K562 (cell line): ENCODE measurements around the gene RNH1. TPM values are rescaled to one million over a fixed set of nuclear protein-coding genes. Genes with fewer than 3 reads are reported as not detected.

Source experiments
- ADNP ChIP-seq: fragments of 200-800 bp; sonication (Bioruptor generic); IDR thresholded peaks from 2 replicates; pipeline ENCODE4 v1.6.1; 2016; ENCODE audit warnings: missing genetic modification characterization, missing compliant biosample characterization
- CREB5 ChIP-seq: fragments of 250-450 bp; sonication (Bioruptor Pico); IDR thresholded peaks from 2 replicates; pipeline ENCODE4 v1.5.0; 2020; ENCODE audit warnings: mild to moderate bottlenecking
- FOXJ2 ChIP-seq: fragments of 200-800 bp; sonication (Bioruptor generic); IDR thresholded peaks from 2 replicates; pipeline ENCODE4 v1.6.1; 2016; ENCODE audit warnings: missing genetic modification characterization, missing compliant biosample characterization
- FOXO4 ChIP-seq: fragments of 450-650 bp; formaldehyde crosslinking; IDR thresholded peaks from 2 replicates; pipeline ENCODE4 v1.4.0; 2020; ENCODE audit warnings: mild to moderate bottlenecking, moderate library complexity
- HBP1 ChIP-seq: fragments of 450-650 bp; formaldehyde crosslinking; IDR thresholded peaks from 2 replicates; pipeline ENCODE4 v1.4.0; 2022; ENCODE audit warnings: missing genetic modification characterization
- HDAC2 ChIP-seq: fragments of 450-650 bp; IDR thresholded peaks from 2 replicates; pipeline ENCODE4 v1.6.1; 2016; ENCODE audit warnings: mild to moderate bottlenecking
- MBD1 ChIP-seq: fragments of 250-450 bp; sonication (Bioruptor Pico); IDR thresholded peaks from 2 replicates; pipeline ENCODE4 v1.8.0; 2022; ENCODE audit warnings: inconsistent platforms
- MTA1 ChIP-seq: fragments of 450-650 bp; IDR thresholded peaks from 2 replicates; pipeline ENCODE4 v1.6.1; 2017; ENCODE audit warnings: borderline replicate concordance
- POLR3G ChIP-seq: IDR thresholded peaks from 2 replicates; pipeline ENCODE4 v1.6.1; 2011; ENCODE audit not compliant: insufficient read length, insufficient replicate concordance; ENCODE audit errors: extremely low read depth
- PTTG1 ChIP-seq: fragments of 450-650 bp; IDR thresholded peaks from 2 replicates; pipeline ENCODE4 v1.6.1; 2016; ENCODE audit warnings: low read depth, mild to moderate bottlenecking, missing genetic modification characterization, missing compliant biosample characterization
- ZNF318 ChIP-seq, 2 experiments: fragments of 450-650 bp; IDR thresholded peaks; 2 replicates each; pipeline ENCODE4 v1.6.1; 2016; ENCODE audit warnings: mild to moderate bottlenecking in 2 of 2, borderline replicate concordance in 1 of 2, low read depth in 1 of 2, moderate library complexity in 1 of 2
- ZNF696 ChIP-seq: fragments of 250-450 bp; sonication (Bioruptor Pico); conservative IDR thresholded peaks from 2 replicates; pipeline ENCODE4 v1.4.0; 2020; ENCODE audit warnings: mild to moderate bottlenecking, moderate library complexity
- polyA plus RNA-seq, 8 experiments: library from polyadenylated mRNA; depleted of rRNA in 4 of 8; stranded (reverse) in 5 of 8; unstranded in 3 of 8; fragments of >200 nt; fragmentation: Nextera tagmentation in 2 of 8; fragmentation: Illumina TruSeq in 1 of 8; extraction: Ambion mirVana in 2 of 8; extraction: Trizol in 1 of 8; gene quantifications; 2 replicates each; pipeline versions ENCODE4 v1.2.1 to v1.2.3, GENCODE V29; 2011 to 2014; ENCODE audit warnings: inconsistent platforms in 1 of 8, missing spikeins in 1 of 8
- total RNA-seq, 7 experiments: library from RNA; depleted of rRNA in 6 of 7; stranded (reverse); fragments of >200 nt in 6 of 7; fragmentation: Illumina TruSeq in 2 of 7; extraction: Trizol in 2 of 7; gene quantifications; 2 replicates each; pipeline versions ENCODE4 v1.2.1 to v1.2.3, GENCODE V29; 2011 to 2021; ENCODE audit warnings: low replicate concordance in 1 of 7

The RNH1 gene
- total and polyA plus RNA-seq, 9 of the 15 experiments (the other 6 are each of a cell fraction or from before 2014, with no cell fraction given) = 2.5 to 160 (median 44.3) TPM

- TF ChIP-seq ZNF318 (IDR thresholded peaks at IDR 0.05; ENCODE audit: borderline replicate concordance in 1 of 2, low read depth in 1 of 2) (no peak), MTA1 (0 out of 2 replicates have a peak, but pooled peaks have one; percentile 17), HBP1 (CRISPR knock-in tag) (no peak), POLR3G (no peak), PTTG1 (no peak), ADNP (tag) (no peak), FOXJ2 (no peak), CREB5 (CRISPR knock-in tag) (no peak), HDAC2 (0 out of 2 replicates have a peak, but pooled peaks have one; percentile 21), FOXO4 (CRISPR knock-in tag) (no peak), MBD1 (CRISPR knock-in tag) (peak; percentile 92), ZNF696 (CRISPR knock-in tag) (no peak)
Observed at GRCh38 chr11:518463-519202, 11.6 kb upstream of the RNH1 start (continued).
